Transverse colon (tissue), 4 donors: Measurements from ENCODE around the gene HECTD4. TPM values are rescaled to one million over a fixed set of nuclear protein-coding genes. Genes with fewer than 3 reads are reported as not detected.
A peak's percentile ranks its signal among the peaks of the same experiment; 100 is the strongest.

Source experiments
- DNase-seq: peaks from one replicate; pipeline ENCODE4 v3.0.0-alpha.2; 2019
- H3K27ac ChIP-seq, 4 donors: fragments of 200-600 bp; sonication (generic); 2 replicates each; pipeline ENCODE4 v1.5.1; 2016 to 2018; ENCODE audit warnings: inconsistent platforms in 4 of 4
- H3K27me3 ChIP-seq: fragments of 200-600 bp; sonication (generic); 2 replicates; pipeline ENCODE4 v1.5.1; 2017; ENCODE audit warnings: inconsistent platforms
- H3K36me3 ChIP-seq, 4 donors: fragments of 200-600 bp; sonication (generic); 2 replicates each; pipeline ENCODE4 v1.5.1; 2017 to 2019; ENCODE audit warnings: inconsistent platforms in 4 of 4
- H3K4me1 ChIP-seq, 4 donors: fragments of 200-600 bp; sonication (generic); 2 replicates each; pipeline ENCODE4 v1.5.1; 2017 to 2020; ENCODE audit warnings: inconsistent platforms in 4 of 4
- H3K4me3 ChIP-seq, 4 donors: fragments of 200-600 bp; sonication (generic); 1 replicate in 1 of 4; 2 replicates in 3 of 4; pipeline versions ENCODE4 v1.5.1 to v1.6.1; 2017 to 2019; ENCODE audit warnings: inconsistent platforms in 4 of 4
- H3K9me3 ChIP-seq, 2 donors: fragments of 200-600 bp; sonication (generic); 2 replicates each; pipeline ENCODE4 v1.5.1; 2017 to 2019; ENCODE audit warnings: inconsistent platforms in 2 of 2
- EP300 ChIP-seq: sonication (generic); formaldehyde crosslinking; IDR thresholded peaks from one replicate; pipeline ENCODE4 v1.6.1; 2017; ENCODE audit warnings: antibody characterized with exemption, low read depth
- POLR2A ChIP-seq: fragments of 450-650 bp; IDR thresholded peaks from one replicate; pipeline ENCODE4 v1.6.1; 2016; ENCODE audit warnings: antibody characterized with exemption, mild to moderate bottlenecking, moderate library complexity
- POLR2AphosphoS5 ChIP-seq, 3 donors: sonication (generic); formaldehyde crosslinking; IDR thresholded peaks; one replicate each; pipeline ENCODE4 v1.6.1; 2016; ENCODE audit warnings: antibody characterized with exemption in 3 of 3
- WGBS, 2 donors: methylation state at CpG; one replicate each; pipeline ENCODE4 v1.1.5; 2018; ENCODE audit warnings: low coverage in 1 of 2; 5-methylcytosine and 5-hydroxymethylcytosine counted together
- in situ Hi-C, 4 donors: fragments of 200-750 bp; cut with MboI; loops; one replicate each; pipeline versions ENCODE4 v1.15.0 to v1.15.1; 2017; ENCODE audit warnings: low sequenced_read_pairs in 3 of 4, low pct_ligation_motif_present in 1 of 4, low pct_unique_long_range_greater_than_20kb in 1 of 4
- intact Hi-C: fragments of 100-400 bp; cut with DNase I; formaldehyde crosslinking; loops from one replicate; pipeline ENCODE4 v1.15.1; 2023; ENCODE audit warnings: low total_unique reads
- total RNA-seq, 4 donors: library from RNA; depleted of rRNA; stranded (reverse); fragments of >200 nt; gene quantifications; one replicate each; pipeline ENCODE4 v1.1.0, GENCODE V29; 2016
- TF ChIP-seq, protein P1 (sequence below), 5 experiments: fragments of 200-600 bp in 3 of 5; fragments of 450-650 bp in 2 of 5; sonication (generic) in 3 of 5; IDR thresholded peaks; 1 replicate in 2 of 5; 2 replicates in 3 of 5; pipeline ENCODE4 v1.5.1; 2016 to 2017; ENCODE audit warnings: antibody characterized with exemption in 5 of 5, inconsistent platforms in 3 of 5, mild to moderate bottlenecking in 2 of 5, moderate library complexity in 1 of 5

The HECTD4 gene
- total RNA-seq, 4 donors from 2014 or later: 52.6 to 171 (median 121) TPM

DNA sequence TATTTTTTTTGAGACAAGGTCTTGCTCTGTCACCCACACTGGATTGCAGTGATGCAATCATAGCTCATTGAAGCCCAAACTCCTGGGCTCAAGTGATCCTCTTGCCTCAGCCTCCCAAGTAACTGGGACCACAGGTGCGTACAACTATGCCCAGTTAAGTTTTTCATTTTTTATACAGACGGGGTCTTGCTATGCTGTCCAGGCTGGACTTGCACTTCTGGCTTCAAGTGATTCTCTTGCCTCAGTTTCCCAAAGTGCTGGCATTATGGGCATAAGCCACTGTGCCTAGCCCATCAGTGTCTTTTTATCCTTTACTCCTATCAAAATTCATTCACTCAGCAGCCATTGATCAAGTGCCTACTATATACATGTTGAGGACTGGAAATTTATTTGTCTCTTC lies 45.5 kb upstream of the HECTD4 start:
- Histone ChIP-seq H3K4me1 (peaks cover 0 to 7% (median 2%) of the 10 kb centered on the region in 4 donors), H3K36me3 (no peaks in the 10 kb centered on the region), H3K27me3 (no peaks in the 10 kb centered on the region), H3K9me3 (no peaks in the 10 kb centered on the region), H3K27ac (no peak overlapping the region), H3K4me3 (no peak overlapping the region)
- intact Hi-C loops (no loop called here), in situ Hi-C loops (no loop called here)
- TF ChIP-seq, protein P1, sequence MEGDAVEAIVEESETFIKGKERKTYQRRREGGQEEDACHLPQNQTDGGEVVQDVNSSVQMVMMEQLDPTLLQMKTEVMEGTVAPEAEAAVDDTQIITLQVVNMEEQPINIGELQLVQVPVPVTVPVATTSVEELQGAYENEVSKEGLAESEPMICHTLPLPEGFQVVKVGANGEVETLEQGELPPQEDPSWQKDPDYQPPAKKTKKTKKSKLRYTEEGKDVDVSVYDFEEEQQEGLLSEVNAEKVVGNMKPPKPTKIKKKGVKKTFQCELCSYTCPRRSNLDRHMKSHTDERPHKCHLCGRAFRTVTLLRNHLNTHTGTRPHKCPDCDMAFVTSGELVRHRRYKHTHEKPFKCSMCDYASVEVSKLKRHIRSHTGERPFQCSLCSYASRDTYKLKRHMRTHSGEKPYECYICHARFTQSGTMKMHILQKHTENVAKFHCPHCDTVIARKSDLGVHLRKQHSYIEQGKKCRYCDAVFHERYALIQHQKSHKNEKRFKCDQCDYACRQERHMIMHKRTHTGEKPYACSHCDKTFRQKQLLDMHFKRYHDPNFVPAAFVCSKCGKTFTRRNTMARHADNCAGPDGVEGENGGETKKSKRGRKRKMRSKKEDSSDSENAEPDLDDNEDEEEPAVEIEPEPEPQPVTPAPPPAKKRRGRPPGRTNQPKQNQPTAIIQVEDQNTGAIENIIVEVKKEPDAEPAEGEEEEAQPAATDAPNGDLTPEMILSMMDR (IDR thresholded peaks at IDR 0.05): no peak
- TF ChIP-seq POLR2AphosphoS5 (IDR thresholded peaks at IDR 0.05) (no peak), EP300 (no peak), POLR2A (no peak)
- WGBS, 2 donors: 98 to 100% methylated on average over 1 to 2 of the region's 2 CpGs
- DNase-seq: no peak

DNA sequence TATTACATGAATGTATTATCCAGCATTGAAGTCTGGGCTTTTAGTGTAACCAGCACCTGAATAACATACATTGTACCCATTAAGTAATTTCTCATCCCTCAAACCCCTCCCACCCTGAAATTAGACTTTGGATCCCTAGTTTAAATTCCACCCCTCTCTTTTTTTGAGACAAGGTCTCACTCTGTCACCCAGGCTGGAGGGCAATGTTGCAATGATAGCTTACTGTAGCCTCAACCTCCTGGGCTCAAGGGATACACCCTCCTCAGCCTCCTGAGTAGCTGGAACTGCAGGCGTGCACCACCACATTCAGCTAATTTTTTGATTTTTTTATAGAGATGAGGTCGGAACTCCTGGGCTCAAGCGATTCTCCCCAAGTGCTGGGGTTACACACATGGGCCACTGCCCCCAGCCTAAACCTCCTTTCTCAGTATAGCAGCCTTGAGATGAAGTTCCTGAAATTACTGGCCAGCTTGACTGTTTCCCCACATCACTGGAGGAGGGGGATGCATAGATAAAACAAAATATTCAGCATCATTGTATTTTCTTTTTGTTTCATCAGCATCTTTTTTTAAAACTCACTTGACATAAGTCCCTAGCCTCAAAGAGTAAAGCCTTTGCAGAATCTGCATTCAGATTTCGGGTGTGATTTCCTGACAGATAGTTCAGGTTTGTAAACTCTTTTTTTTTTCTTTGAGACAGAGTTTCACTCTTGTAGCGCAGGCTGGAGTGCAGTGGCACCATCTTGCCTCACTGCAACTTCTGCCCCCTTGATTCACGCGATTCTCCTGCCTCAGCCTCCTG lies 43.6 kb upstream of the HECTD4 start:
- TF ChIP-seq POLR2A: no peak
- no peak for TF ChIP-seq POLR2AphosphoS5 (IDR thresholded peaks at IDR 0.05)
- no peak for TF ChIP-seq EP300
- TF ChIP-seq, protein P1 (IDR thresholded peaks at IDR 0.05): no peak
- H3K27ac ChIP-seq: no peak overlapping the region
- in situ Hi-C loops: no loop called here
- peaks cover 1 to 19% (median 5%) of the 10 kb centered on the region in 4 donors for H3K4me1 ChIP-seq
- H3K36me3 ChIP-seq: no peaks in the 10 kb centered on the region
- no peak for DNase-seq
- H3K4me3 ChIP-seq: no peak overlapping the region
- intact Hi-C loops: no loop called here
- H3K9me3 ChIP-seq: no peaks in the 10 kb centered on the region
- WGBS, 2 donors: 92 to 97% methylated on average over 6 to 7 of the region's 7 CpGs
- H3K27me3 ChIP-seq: no peaks in the 10 kb centered on the region

DNA sequence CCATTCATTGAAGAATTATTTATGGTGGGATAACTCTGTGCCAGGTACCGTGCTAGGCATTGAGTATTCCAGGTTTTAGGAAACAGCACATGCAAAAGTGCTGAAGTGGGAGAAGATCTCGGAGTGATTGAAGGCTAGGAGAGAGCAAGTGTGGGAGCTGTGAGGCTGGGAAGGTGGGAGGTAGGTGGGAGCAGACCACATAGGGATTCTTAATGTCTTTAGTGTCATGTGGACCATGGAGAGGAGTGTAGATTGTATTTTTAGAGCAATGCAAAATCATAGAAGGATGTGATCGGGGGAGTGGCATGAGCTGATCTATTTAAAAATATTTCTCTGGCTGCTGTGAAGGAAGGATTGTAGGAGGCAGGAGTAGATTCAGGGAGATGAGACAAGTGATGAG lies 41.9 kb upstream of the HECTD4 start:
- in situ Hi-C loops: no loop called here
- H3K36me3 ChIP-seq: no peaks in the 10 kb centered on the region

DNA sequence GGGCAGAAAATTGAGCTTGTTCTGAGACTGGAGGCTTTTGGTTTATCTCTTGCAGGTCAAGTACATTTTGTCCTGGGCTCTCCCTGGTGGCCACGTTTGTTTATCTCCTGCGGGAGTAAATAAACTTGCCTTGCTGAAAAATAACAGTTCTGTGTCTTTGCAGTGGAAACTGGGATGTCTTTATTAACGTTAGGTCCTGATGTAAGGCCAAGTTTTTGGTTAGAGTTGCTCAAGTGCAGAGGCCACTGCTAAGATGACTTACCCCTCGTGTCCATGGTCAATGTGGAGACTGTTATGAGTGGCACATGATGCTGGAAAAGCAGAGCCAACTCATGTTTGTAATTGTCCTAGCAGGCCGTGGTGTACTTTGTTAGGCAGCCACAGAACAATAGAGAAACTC lies 40.3 kb upstream of the HECTD4 start:
- 56 to 76% methylated on average over 5 of the region's 5 CpGs for WGBS, 2 donors
- Histone ChIP-seq H3K27me3 (no peaks in the 10 kb centered on the region), H3K36me3 (no peaks in the 10 kb centered on the region), H3K4me1 (peaks cover 6 to 40% (median 24%) of the 10 kb centered on the region in 4 donors), H3K9me3 (no peaks in the 10 kb centered on the region), H3K27ac (peak overlapping the region in 3 of 4 donors; percentile 8 to 29 (median 23)), H3K4me3 (no peak overlapping the region)
- DNase-seq: no peak
- in situ Hi-C loops: no loop called here
- TF ChIP-seq POLR2AphosphoS5 (IDR thresholded peaks at IDR 0.05) (peak in 1 of 3 donors; percentile 28), EP300 (no peak), POLR2A (no peak)
- TF ChIP-seq, protein P1 (IDR thresholded peaks at IDR 0.05): no peak
- intact Hi-C loops: no loop called here

More for the DNA sequence above, 41.9 kb upstream of the HECTD4 start:
- Histone ChIP-seq H3K27me3 (no peaks in the 10 kb centered on the region), H3K9me3 (no peaks in the 10 kb centered on the region), H3K27ac (no peak overlapping the region), H3K4me1 (peaks cover 2 to 33% (median 18%) of the 10 kb centered on the region in 4 donors), H3K4me3 (no peak overlapping the region)
- 97 to 100% methylated on average over 3 of the region's 3 CpGs for WGBS, 2 donors
- intact Hi-C loops: no loop called here
- DNase-seq: no peak
- TF ChIP-seq EP300 (no peak), POLR2AphosphoS5 (IDR thresholded peaks at IDR 0.05) (no peak), POLR2A (no peak)
- TF ChIP-seq, protein P1 (IDR thresholded peaks at IDR 0.05): no peak
